Measurements from ENCODE around the gene CKAP5.

Gene CKAP5

DNA sequence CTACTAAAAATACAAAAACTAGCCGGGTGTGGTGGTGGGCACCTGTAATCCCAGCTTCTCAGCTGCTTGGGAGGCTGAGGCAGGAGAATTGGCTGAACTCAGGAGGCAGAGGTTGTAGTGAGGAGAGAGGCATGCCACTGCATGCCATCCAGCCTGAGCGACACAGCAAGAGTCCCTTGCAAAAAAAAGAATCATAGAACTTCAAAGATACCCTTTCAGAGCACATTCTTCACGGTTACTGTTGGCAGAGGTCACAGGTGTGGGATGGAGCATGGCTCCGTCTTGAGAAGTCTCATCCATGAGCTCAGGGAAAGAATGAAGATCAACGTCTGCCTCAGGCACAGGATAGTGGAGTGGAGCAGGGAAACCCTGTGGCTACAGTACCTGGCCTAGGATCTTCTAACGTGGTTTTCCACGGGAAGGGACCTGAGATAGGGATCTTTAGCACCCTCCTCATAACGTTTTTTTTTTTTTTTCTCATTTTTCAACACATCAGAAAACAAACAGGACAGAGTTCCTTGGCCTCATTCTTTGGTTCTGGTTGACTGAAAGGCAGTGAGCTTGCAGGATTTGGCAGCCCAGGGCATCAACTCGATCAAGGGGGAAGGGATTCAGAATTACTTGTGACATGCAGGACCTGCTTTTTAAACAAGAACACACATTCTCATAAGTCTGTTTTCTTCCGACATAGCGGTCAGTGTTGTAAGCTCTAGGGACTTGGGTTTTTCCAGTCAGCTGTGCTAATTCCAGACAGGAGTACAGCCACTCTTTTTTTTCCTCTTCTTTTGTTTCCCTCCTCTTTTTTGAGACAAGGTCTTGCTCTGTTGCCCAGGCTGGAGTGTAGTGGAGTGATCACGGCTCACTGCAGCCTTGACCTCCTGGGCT is 104.2 kb downstream of the CKAP5 start:
- H3K4me3 ChIP-seq (ENCODE audit: low read depth, low read length) = no peak overlapping the region
- TF ChIP-seq, protein P1, sequence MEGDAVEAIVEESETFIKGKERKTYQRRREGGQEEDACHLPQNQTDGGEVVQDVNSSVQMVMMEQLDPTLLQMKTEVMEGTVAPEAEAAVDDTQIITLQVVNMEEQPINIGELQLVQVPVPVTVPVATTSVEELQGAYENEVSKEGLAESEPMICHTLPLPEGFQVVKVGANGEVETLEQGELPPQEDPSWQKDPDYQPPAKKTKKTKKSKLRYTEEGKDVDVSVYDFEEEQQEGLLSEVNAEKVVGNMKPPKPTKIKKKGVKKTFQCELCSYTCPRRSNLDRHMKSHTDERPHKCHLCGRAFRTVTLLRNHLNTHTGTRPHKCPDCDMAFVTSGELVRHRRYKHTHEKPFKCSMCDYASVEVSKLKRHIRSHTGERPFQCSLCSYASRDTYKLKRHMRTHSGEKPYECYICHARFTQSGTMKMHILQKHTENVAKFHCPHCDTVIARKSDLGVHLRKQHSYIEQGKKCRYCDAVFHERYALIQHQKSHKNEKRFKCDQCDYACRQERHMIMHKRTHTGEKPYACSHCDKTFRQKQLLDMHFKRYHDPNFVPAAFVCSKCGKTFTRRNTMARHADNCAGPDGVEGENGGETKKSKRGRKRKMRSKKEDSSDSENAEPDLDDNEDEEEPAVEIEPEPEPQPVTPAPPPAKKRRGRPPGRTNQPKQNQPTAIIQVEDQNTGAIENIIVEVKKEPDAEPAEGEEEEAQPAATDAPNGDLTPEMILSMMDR (IDR thresholded peaks at IDR 0.05; ENCODE audit: borderline replicate concordance, insufficient read depth, low read depth, low read length) = no peak

DNA sequence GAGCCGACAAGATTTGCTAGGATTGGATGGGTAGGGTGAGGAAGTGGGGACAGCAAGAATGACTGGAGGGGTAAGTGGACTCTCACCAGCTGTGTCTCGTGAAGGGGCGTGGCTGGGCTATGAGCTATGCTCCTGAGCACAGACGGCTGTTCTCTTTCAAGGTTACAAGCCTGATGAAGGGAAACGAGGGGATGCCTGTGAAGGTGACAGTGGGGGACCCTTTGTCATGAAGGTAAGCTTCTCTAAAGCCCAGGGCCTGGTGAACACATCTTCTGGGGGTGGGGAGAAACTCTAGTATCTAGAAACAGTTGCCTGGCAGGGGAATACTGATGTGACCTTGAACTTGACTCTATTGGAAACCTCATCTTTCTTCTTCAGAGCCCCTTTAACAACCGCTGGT is 107.2 kb downstream of the CKAP5 start:
- TF ChIP-seq, protein P1 (IDR thresholded peaks at IDR 0.05; ENCODE audit: borderline replicate concordance, insufficient read depth, low read depth, low read length) = no peak
- no peak overlapping the region for H3K4me3 ChIP-seq (ENCODE audit: low read depth, low read length)

DNA sequence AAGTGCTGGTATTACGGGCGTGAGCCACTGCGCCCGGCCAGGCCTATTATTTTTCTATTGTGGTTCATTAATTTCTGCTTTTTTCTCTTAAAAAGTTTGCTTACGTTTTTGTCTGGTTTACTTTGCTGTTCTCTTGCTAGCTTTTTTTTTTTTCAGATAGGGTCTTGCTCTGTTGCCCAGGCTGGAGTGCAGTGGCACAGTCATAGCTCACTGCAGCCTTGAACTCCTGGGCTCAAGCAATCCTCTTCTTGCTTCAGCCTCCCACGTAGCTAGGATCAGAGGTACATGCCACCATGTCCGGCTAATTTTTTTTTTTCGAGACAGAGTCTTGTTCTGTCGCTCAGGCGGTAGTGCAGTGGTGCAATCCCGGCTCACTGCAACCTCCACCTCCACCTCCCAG is 108.4 kb downstream of the CKAP5 start:
- TF ChIP-seq, protein P1 (IDR thresholded peaks at IDR 0.05; ENCODE audit: borderline replicate concordance, insufficient read depth, low read depth, low read length) = no peak
- H3K4me3 ChIP-seq (ENCODE audit: low read depth, low read length) = no peak overlapping the region

DNA sequence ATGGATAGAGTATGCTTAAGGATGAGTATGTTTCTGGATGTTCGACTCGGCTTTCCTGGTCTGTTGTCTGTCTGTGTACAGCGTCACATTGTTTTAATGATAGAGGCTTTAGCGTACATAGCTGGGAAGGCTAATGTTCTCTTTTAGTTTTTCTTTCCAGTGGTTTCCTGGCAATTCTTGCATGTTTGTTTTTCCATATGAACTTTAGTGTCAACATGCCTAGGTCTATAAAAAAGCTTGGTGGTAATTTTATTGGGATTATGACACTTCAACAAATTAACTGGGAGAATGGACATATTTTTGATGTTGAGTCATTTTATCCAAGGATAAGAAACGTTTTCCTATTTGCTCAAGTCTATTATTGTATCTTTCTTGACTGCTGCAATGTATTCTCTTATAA is 109.5 kb downstream of the CKAP5 start:
- TF ChIP-seq, protein P1 (IDR thresholded peaks at IDR 0.05; ENCODE audit: borderline replicate concordance, insufficient read depth, low read depth, low read length) = no peak
- H3K4me3 ChIP-seq (ENCODE audit: low read depth, low read length) = no peak overlapping the region

DNA sequence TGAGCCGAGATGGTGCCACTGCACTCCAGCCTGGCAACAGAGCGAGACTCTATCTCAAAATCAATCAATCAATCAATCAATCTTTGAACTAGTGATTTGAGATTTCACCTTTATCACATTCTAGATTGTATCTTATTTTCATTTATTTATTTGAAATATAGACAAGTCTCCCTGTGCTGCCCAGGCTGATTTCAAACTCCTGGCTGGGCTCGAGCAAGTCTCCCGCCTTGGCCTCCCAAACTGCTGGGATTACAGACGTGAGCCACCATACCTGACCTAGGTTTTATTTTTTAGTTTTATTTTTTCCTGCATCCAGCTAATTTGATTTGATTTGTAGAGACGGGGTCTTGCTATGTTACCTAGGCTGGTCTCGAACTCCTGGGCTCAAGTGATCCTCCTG is 109.9 kb downstream of the CKAP5 start:
- TF ChIP-seq, protein P1 (IDR thresholded peaks at IDR 0.05; ENCODE audit: borderline replicate concordance, insufficient read depth, low read depth, low read length) = no peak
- no peak overlapping the region for H3K4me3 ChIP-seq (ENCODE audit: low read depth, low read length)

DNA sequence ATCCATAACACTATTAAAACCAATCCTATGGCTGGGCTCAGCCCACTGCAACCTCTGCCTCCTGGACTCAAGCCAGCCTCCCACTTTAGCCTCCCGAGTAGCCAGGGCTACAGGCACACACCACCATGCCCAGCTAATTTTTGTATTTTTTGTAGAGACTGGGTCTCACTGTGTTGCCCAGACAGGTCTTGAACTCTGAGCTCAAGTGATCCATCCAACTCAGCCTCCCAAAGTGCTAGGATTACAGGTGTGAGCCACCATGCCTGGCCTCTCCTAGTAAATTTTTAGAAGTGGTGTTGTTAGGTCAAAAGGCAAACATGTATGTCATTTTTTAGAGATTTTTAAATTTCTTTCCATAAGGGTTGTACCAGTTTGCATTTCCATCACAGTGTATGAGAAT is 112.8 kb downstream of the CKAP5 start:
- H3K4me3 ChIP-seq (ENCODE audit: low read depth, low read length) = no peak overlapping the region
- TF ChIP-seq, protein P1 (IDR thresholded peaks at IDR 0.05; ENCODE audit: borderline replicate concordance, insufficient read depth, low read depth, low read length) = no peak

DNA sequence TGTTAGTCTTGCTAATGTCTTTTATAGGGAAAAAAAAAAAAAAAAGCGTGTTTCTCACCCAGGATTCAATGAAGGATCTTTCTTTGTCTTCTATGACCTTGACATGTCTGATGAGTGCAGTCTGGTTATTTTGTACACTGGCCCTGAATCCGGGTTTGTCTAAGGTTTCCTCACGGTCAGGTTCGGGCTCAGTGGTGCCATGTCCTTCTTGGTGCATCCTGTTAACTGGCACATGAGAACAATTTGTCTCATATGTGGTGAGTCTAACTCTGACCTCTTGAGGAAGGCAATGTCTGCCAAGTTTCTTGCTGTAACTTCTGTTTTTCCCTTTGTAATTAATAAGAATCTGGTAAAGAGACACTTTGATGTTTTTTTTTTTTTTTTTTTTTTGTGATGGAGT is 114.5 kb downstream of the CKAP5 start:
- no peak overlapping the region for H3K4me3 ChIP-seq (ENCODE audit: low read depth, low read length)
- TF ChIP-seq, protein P1 (IDR thresholded peaks at IDR 0.05; ENCODE audit: borderline replicate concordance, insufficient read depth, low read depth, low read length) = no peak
